Endodermal cell (in vitro differentiated cells): Measurements from ENCODE around the gene TNFRSF19. TPM values are rescaled to one million over a fixed set of nuclear protein-coding genes. Genes with fewer than 3 reads are reported as not detected.

Experiments used
- DNase-seq: peaks from one replicate; pipeline ENCODE4 v3.0.0-alpha.2; 2017
- H3K27ac ChIP-seq: 2 replicates; pipeline ENCODE4 v1.5.1; 2013; ENCODE audit warnings: mild to moderate bottlenecking, low read depth, low read length, moderate library complexity
- H3K27me3 ChIP-seq: 2 replicates; pipeline ENCODE4 v1.6.1; 2013; ENCODE audit warnings: mild to moderate bottlenecking, low read length, moderate library complexity; ENCODE audit not compliant: insufficient read depth, control insufficient read depth, poor library complexity, severe bottlenecking
- H3K36me3 ChIP-seq: 2 replicates; pipeline ENCODE4 v1.7.0; 2013; ENCODE audit warnings: mild to moderate bottlenecking, low read length, moderate library complexity; ENCODE audit not compliant: control insufficient read depth, insufficient read depth
- H3K4me1 ChIP-seq: one replicate; pipeline ENCODE4 v1.7.0; 2013; ENCODE audit warnings: low read length; ENCODE audit not compliant: control insufficient read depth, insufficient read depth
- H3K4me3 ChIP-seq: 2 replicates; pipeline ENCODE4 v1.5.1; 2013; ENCODE audit warnings: mild to moderate bottlenecking, low read length, moderate library complexity
- H3K9ac ChIP-seq: 2 replicates; pipeline ENCODE4 v1.6.1; 2013; ENCODE audit warnings: mild to moderate bottlenecking, low read length, moderate library complexity; ENCODE audit not compliant: poor library complexity, severe bottlenecking; ENCODE audit errors: extremely low read depth
- H3K9me3 ChIP-seq: 2 replicates; pipeline ENCODE4 v1.6.1; 2013; ENCODE audit warnings: mild to moderate bottlenecking, low read length, moderate library complexity; ENCODE audit not compliant: control insufficient read depth
- H3K27ac Mint-ChIP-seq: 2 replicates; pipeline ENCODE4 v1.8.0; 2020; ENCODE audit warnings: mixed read lengths
- H3K27me3 Mint-ChIP-seq: 2 replicates; pipeline ENCODE4 v1.8.0; 2021; ENCODE audit warnings: mild to moderate bottlenecking, mixed read lengths; ENCODE audit not compliant: insufficient read depth
- H3K36me3 Mint-ChIP-seq: 2 replicates; pipeline ENCODE4 v1.8.0; 2020; ENCODE audit warnings: low read depth, mixed read lengths
- H3K4me1 Mint-ChIP-seq: 2 replicates; pipeline ENCODE4 v1.8.0; 2020; ENCODE audit warnings: mixed read lengths
- H3K4me3 Mint-ChIP-seq: 2 replicates; pipeline ENCODE4 v1.8.0; 2020; ENCODE audit warnings: mild to moderate bottlenecking, moderate library complexity, mixed read lengths
- H3K9me3 Mint-ChIP-seq: 2 replicates; pipeline ENCODE4 v1.8.0; 2020; ENCODE audit warnings: mild to moderate bottlenecking, mixed read lengths
- WGBS, 2 experiments: methylation state at CpG; one replicate each; pipeline versions ENCODE4 v1.1.5 to v1.1.7; 2013; ENCODE audit warnings: missing lambda C conversion rate in 2 of 2, mixed read lengths in 1 of 2; ENCODE audit not compliant: insufficient coverage in 1 of 2, insufficient read length in 1 of 2; 5-methylcytosine and 5-hydroxymethylcytosine counted together
- total RNA-seq, 2 donors: library from RNA; stranded (reverse); fragmentation: NEBNext Ultra II Directional in 1 of 2; extraction: Animal tissue kit (Norgen Biotek cat#: 25700) in 1 of 2; gene quantifications; 2 replicates in 1 of 2; 3 replicates in 1 of 2; pipeline ENCODE4 v1.2.1, GENCODE V29; 2021
- TF ChIP-seq, protein P1 (sequence below): fragments of 200-600 bp; sonication (generic); conservative IDR thresholded peaks from 2 replicates; pipeline ENCODE4 v1.5.0; 2021; ENCODE audit warnings: antibody characterized with exemption, mild to moderate bottlenecking

The TNFRSF19 gene
- total RNA-seq, 2 donors from 2014 or later, result 9.2 to 13.0 TPM

DNA sequence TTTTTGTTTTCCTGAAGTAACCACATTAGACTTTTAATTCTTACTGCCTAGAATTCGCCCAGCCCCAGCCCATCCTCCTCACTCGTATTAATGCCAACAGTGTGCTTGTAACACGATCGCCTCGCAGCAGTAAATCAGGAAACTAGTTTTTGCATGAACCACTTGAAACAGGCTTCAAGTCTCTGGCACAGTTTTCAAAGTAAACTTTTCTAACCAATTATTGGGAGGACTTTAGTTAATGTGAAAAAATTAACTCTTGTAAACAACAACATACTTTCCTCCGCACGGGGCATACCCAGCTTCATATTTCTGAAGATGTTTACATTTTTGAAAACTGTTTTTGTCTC lies 39.2 kb downstream of the TNFRSF19 start:
- peaks cover 11% of the 10 kb centered on the region for H3K4me1 ChIP-seq
- H3K9ac ChIP-seq, result no peak overlapping the region
- H3K4me3 ChIP-seq, result no peak overlapping the region
- no peaks in the 10 kb centered on the region for H3K27me3 ChIP-seq
- TF ChIP-seq, protein P1, sequence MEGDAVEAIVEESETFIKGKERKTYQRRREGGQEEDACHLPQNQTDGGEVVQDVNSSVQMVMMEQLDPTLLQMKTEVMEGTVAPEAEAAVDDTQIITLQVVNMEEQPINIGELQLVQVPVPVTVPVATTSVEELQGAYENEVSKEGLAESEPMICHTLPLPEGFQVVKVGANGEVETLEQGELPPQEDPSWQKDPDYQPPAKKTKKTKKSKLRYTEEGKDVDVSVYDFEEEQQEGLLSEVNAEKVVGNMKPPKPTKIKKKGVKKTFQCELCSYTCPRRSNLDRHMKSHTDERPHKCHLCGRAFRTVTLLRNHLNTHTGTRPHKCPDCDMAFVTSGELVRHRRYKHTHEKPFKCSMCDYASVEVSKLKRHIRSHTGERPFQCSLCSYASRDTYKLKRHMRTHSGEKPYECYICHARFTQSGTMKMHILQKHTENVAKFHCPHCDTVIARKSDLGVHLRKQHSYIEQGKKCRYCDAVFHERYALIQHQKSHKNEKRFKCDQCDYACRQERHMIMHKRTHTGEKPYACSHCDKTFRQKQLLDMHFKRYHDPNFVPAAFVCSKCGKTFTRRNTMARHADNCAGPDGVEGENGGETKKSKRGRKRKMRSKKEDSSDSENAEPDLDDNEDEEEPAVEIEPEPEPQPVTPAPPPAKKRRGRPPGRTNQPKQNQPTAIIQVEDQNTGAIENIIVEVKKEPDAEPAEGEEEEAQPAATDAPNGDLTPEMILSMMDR, result no peak
- Mint-ChIP-seq H3K9me3 (no peaks in the 10 kb centered on the region), H3K4me1 (peaks cover 24% of the 10 kb centered on the region), H3K27ac (no peak overlapping the region), H3K27me3 (no peaks in the 10 kb centered on the region), H3K36me3 (no peaks in the 10 kb centered on the region), H3K4me3 (no peak overlapping the region)
- WGBS, 2 experiments, result 74 to 85% methylated on average over 5 to 6 of the region's 7 CpGs
- no peak for DNase-seq
- no peaks in the 10 kb centered on the region for H3K36me3 ChIP-seq
- H3K9me3 ChIP-seq, result no peaks in the 10 kb centered on the region
- no peak overlapping the region for H3K27ac ChIP-seq

DNA sequence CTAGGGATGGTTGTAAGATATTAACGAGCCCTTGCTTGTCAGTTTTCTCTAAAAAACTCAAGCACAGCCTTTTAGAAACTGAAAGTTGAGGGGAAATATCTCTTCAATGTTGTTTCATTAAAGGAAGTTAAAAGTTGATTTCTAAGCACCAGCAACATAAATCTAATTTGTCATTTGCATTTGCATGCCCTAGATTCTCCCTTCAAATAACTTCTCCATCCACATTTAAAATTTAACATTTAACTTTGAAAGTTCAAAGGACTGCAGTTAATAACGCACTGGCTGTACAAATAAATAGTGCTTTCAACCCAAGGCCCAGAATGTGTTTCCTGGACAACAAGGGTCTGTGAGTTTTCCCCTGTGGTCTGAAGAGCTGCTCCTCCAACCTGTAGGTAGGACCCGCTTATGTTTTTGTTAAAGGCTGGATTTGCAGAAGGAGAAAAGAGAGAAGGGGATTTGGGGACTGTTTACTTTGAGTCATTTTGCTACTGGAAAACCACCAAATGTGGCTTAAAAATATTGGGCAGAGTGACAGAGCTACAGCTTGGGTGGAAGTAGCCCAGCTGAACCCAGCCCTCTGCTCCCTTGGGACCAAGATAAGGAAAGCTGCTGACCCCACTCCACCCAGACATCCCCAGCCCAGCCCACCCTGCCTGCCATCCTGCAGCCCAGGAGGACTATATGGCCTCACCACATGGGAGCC lies 39.8 kb downstream of the TNFRSF19 start:
- Mint-ChIP-seq H3K36me3 (no peaks in the 10 kb centered on the region), H3K4me3 (no peak overlapping the region), H3K9me3 (no peaks in the 10 kb centered on the region), H3K4me1 (peaks cover 24% of the 10 kb centered on the region), H3K27ac (no peak overlapping the region), H3K27me3 (no peaks in the 10 kb centered on the region)
- no peak overlapping the region for H3K4me3 ChIP-seq
- 90 to 98% methylated on average over 2 to 3 of the region's 3 CpGs for WGBS, 2 experiments
- peaks cover 11% of the 10 kb centered on the region for H3K4me1 ChIP-seq
- TF ChIP-seq, protein P1, result no peak
- H3K36me3 ChIP-seq, result no peaks in the 10 kb centered on the region
- H3K27ac ChIP-seq, result no peak overlapping the region
- no peaks in the 10 kb centered on the region for H3K9me3 ChIP-seq
- no peak for DNase-seq
- H3K9ac ChIP-seq, result no peak overlapping the region
- no peaks in the 10 kb centered on the region for H3K27me3 ChIP-seq

DNA sequence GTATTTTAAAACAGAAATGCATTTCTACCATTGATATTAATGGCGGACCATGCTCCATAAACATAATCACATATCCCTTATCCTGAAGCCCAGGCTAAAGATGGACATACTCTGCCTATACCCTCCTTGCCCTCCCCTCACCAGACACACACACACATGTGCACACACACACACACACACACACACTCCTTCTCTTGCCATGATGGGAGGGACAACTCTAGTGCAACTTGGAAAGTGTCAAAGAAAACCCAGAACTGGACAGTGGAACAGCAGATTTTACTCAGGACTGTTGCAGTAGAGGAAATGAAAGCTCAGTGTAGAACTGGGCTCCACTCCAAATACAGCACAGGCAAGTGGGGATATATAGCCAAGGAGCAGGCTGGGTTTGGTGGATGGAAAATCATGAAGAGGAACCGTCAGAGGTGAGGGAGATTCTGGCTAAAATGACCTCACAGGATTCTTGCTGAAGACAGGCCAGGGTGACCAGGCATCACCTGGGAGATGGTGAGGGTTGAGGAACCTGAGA lies 40.8 kb downstream of the TNFRSF19 start:
- no peak overlapping the region for H3K9ac ChIP-seq
- no peak overlapping the region for H3K4me3 Mint-ChIP-seq
- H3K27me3 Mint-ChIP-seq, result no peaks in the 10 kb centered on the region
- no peaks in the 10 kb centered on the region for H3K36me3 ChIP-seq
- DNase-seq, result no peak
- H3K27ac Mint-ChIP-seq, result no peak overlapping the region
- H3K27me3 ChIP-seq, result no peaks in the 10 kb centered on the region
- no peak overlapping the region for H3K27ac ChIP-seq
- no peaks in the 10 kb centered on the region for H3K9me3 Mint-ChIP-seq
- H3K4me1 Mint-ChIP-seq, result peaks cover 32% of the 10 kb centered on the region
- TF ChIP-seq, protein P1, result no peak
- H3K9me3 ChIP-seq, result no peaks in the 10 kb centered on the region
- WGBS, 2 experiments, result 67 to 97% methylated on average over 1 to 2 of the region's 2 CpGs
- peaks cover 15% of the 10 kb centered on the region for H3K4me1 ChIP-seq
- no peak overlapping the region for H3K4me3 ChIP-seq
- no peaks in the 10 kb centered on the region for H3K36me3 Mint-ChIP-seq
